ENCODE results near the gene TMEM198.

The TMEM198 gene

GRCh38 chr2:219543596-219544358 lies at the start of gene TMEM198, which contains the start of gene CHPF:
TSS of gene TMEM198 (plus strand) at chr2:219544028. CDS start at chr2:219544728, 700 bp downstream.
TSS of gene CHPF (minus strand) at chr2:219543809. CDS start at chr2:219543538, 271 bp downstream.
- peak; percentile 64 for DNase-seq (ENCODE audit: low read depth)

- DNase-seq (ENCODE audit: low read depth) = no peak
Measured at GRCh38 chr2:219494952-219495530, 48.8 kb upstream of the TMEM198 start.

- DNase-seq (ENCODE audit: low read depth) = no peak
Measured at GRCh38 chr2:219495531-219496122, 48.2 kb upstream of the TMEM198 start.

- no peak for DNase-seq (ENCODE audit: low read depth)
Measured at GRCh38 chr2:219496247-219496824, 47.5 kb upstream of the TMEM198 start.

- DNase-seq (ENCODE audit: low read depth) = no peak
Measured at GRCh38 chr2:219496825-219497494, 46.9 kb upstream of the TMEM198 start.

GRCh38 chr2:219497495-219498279 lies 46.1 kb upstream of the TMEM198 start:
- DNase-seq (ENCODE audit: low read depth) = peak; percentile 42

- DNase-seq (ENCODE audit: low read depth) = peak; percentile 85
Measured at GRCh38 chr2:219498280-219499057, 45.4 kb upstream of the TMEM198 start, which contains the start of gene GMPPA. TSS of gene GMPPA (plus strand) at chr2:219498891. CDS start at chr2:219499976, 1,085 bp downstream.

GRCh38 chr2:219499058-219499307 lies 44.8 kb upstream of the TMEM198 start:
- no peak for DNase-seq (ENCODE audit: low read depth)

- DNase-seq (ENCODE audit: low read depth) = no peak
Measured at GRCh38 chr2:219499555-219499954, 44.3 kb upstream of the TMEM198 start.

GRCh38 chr2:219500135-219500534 lies 43.7 kb upstream of the TMEM198 start:
- no peak for DNase-seq (ENCODE audit: low read depth)

GRCh38 chr2:219501849-219502248 lies 42.0 kb upstream of the TMEM198 start:
- no peak for DNase-seq (ENCODE audit: low read depth)

- DNase-seq (ENCODE audit: low read depth) = no peak
Measured at GRCh38 chr2:219502618-219503017, 41.2 kb upstream of the TMEM198 start.

- no peak for DNase-seq (ENCODE audit: low read depth)
Measured at GRCh38 chr2:219505585-219505984, 38.2 kb upstream of the TMEM198 start.

GRCh38 chr2:219506153-219506801 lies 37.6 kb upstream of the TMEM198 start:
- no peak for DNase-seq (ENCODE audit: low read depth)

GRCh38 chr2:219506802-219507526 lies 36.9 kb upstream of the TMEM198 start:
- no peak for DNase-seq (ENCODE audit: low read depth)

- DNase-seq (ENCODE audit: low read depth) = no peak
Measured at GRCh38 chr2:219507581-219508443, 36.0 kb upstream of the TMEM198 start.

GRCh38 chr2:219508444-219508734 lies 35.4 kb upstream of the TMEM198 start:
- DNase-seq (ENCODE audit: low read depth) = no peak

GRCh38 chr2:219508971-219509779 lies 34.7 kb upstream of the TMEM198 start:
- no peak for DNase-seq (ENCODE audit: low read depth)
